ELR (cell line): ENCODE data around the gene SLC9A5.
A peak's percentile ranks its signal among the peaks of the same experiment; 100 is the strongest.

Source experiments
- DNase-seq: peaks from one replicate; pipeline ENCODE4 v3.0.0-alpha.2; 2015; ENCODE audit warnings: low read depth

Gene SLC9A5

DNA sequence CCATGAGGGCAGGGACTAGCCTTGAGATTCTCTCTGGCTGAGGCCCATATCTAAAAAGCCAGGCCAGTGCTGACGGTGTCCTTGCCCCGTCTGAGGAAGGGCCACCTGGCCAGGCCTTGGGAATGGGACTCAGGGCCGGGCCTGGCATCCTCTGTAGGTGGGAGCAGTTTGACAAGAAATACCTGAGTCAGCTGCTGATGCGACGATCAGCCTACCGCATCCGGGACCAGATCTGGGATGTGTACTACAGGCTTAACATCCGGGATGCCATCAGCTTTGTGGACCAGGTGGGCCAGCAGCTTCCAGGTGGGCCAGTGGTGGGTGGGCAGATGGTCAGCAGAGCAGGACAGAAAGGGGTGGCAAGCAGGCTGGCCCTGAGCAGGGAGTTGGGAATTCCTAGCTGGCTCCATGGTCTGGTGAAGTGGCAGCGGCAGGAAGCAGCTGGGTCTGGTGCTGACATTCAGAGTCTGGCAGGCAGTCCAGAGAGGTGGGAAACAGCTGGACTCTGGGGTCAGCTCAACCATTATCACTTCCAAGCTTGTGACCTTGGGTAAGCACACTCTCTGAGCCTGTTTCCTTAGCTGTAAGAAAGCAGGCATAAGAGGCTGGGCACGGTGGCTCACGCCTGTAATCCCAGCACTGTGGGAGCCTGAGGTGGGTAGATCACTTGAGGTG is 9.5 kb downstream of the SLC9A5 start:
- DNase-seq: no peak

DNA sequence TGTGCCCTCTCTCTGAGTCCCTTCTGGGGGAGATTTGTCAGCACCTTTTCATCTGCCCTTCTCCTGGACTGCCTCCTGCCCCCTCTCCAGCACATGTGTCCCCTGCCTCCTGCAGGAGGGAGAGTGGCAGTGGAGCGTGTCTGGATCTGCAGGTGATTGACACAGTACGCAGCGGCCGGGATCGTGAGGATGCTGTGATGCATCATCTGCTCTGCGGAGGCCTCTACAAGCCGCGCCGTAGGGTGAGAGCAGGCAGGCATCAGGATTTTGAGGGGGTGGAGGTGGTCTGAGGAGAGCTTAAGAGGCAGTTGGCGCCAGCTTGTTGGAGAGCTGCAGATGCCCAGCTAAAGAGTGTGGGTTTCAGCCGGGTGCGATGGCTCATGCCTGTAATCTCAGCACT is 10.9 kb downstream of the SLC9A5 start:
- no peak for DNase-seq

DNA sequence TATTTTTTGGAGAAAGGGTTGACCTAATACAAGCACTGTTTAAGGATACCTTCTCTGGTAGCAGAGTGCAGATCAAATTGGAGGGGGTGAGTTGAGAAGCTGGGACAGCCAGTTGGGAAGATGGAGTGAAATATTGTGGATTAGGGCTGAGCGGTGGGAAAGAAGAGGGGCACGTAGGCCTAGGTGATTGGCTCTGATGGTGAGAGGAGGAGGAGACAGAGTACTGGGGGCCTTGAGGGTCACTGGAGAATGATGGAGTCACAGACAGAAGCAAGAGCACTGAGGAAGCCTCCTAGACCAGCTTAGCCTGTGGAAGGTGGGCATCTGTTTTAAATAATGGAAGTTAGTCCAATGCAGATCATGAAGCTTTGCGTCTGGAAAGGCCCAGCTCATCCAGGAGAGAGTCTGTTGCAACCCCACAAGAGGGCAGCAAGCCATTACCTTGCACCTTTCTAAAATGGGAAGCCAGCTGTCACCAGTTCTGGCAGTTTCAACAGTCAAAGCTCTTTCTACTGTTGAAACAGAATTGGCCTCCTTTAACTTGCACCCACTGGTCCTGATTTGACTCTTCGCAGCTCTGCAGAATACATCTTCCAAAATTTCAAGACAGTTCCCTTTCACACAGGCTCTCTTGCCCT is 11.8 kb downstream of the SLC9A5 start:
- DNase-seq: peak; percentile 71

DNA sequence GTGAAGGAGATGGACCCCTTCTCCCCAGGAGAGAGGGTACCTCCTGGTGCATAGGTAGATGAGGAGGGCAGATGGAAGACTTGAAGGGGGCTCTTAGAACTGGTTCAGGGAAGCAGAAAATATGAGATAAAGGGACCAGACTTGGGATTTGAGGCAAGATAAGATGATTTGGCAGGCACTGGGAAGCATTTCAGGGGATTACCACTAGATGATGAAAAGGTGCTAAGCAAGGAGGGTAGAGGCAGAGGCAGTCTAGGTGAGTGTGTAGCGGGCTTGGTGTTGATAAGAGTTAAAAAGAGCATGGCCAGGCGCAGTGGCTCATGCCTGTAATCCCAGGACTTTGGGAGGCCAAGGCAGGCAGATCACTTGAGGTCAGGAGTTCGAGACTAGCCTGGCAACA is 14.4 kb downstream of the SLC9A5 start:
- no peak for DNase-seq

DNA sequence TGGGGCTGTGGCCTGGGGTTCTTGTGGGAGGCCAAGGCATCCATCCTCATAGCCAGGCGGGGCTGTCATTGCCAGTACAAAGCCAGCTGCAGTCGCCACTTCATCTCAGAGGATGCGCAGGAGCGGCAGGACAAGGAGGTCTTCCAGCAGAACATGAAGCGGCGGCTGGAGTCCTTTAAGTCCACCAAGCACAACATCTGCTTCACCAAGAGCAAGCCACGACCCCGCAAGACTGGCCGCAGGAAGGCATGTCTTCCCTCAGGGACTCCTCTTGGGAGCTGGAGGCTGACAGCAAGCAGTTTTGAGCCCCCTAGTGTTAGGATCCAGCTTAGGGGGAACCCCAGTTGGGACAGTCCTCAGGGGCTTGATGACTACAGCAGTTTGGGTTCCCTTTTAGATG is 15.5 kb downstream of the SLC9A5 start:
- peak; percentile 31 for DNase-seq

DNA sequence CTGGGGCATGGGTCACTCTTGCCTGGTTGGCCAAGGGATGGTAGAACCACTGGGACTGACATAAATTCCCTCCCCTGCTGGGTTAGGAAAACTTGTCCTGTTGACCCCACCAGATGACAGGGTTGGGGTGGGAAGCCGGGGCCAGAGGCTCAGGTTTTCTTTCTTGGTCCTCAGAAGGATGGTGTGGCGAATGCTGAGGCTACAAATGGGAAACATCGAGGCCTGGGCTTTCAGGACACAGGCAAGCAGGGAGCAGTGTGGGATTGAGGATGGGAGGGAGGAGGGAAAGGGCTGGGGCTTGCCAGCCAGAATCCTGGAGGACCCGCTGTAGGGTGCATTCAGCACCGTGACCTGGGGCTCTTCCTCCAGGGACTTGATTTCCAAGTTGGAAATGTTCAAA is 16.1 kb downstream of the SLC9A5 start:
- DNase-seq: no peak

DNA sequence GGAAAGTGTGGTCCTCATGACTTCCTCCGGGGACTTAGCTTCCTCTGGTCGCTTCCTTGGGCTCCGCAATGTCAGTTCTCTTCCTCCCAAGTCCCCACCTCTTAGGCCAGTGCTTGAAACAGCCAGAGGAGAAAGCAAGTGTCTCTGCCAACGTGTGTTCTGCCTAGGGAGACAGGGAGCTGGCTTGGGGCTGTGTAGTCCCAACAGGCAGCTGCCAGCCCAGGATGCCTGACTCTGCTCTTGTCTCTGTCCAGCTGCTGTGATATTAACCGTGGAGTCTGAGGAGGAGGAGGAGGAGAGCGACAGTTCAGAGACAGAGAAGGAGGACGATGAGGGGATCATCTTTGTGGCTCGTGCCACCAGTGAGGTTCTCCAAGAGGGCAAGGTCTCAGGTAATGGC is 17.1 kb downstream of the SLC9A5 start:
- no peak for DNase-seq

DNA sequence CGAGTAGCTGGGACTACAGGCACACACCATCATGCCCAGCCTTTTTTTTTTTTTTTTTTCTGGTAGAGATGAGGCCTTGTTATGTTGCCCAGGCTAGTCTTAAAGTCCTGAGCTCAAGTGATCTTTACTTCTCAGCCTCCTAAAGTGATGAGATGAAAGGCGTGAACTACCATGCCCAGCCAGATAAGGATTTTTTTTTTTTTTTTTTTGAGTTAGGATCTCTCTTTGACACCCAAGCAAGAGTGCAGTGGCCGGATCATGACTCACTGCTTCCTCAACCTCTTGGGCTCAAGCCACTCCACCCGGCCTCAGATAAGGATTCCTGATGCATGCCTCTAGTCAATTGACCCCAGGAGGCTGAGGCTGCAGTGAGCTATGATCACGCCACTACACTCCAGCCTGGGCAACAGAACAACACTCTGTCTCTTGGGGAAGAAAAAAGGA is 19.4 kb downstream of the SLC9A5 start:
- DNase-seq: peak; percentile 97

DNA sequence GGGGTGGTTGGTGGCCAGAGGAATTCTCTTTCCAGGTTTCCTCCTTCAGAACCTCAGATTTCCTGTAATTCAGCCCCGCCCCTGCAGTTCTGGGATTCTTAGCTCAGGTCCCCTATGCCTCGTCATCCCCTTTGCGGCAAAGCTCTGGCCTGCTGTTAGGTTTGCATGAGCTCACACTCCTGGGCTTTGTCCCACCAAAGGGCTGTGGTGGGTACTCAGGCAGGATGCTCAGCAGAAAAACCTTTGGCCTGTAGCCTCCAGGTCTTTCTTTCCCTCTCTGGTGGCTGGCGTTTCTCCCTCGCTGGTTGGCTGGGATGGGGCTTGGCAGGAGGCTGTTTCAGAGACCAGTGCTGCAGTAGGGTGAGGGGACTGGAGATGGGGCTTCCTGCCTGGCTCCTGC is 21.0 kb downstream of the SLC9A5 start:
- DNase-seq: peak; percentile 86

DNA sequence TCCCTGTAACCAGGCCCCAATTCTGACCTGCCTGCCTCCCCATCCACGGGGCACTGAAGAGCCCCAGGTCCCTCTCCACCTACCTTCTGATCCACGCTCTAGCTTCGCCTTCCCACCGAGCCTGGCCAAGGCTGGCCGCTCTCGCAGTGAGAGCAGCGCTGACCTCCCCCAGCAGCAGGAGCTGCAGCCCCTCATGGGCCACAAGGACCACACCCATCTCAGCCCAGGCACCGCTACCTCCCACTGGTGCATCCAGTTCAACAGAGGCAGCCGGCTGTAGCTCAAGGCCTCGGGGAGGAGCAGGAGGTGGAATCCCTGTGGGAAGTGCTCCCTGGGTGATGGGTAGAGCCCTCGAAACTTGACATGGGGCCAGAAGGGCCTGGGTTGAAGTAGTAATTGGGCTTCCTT is 22.2 kb downstream of the SLC9A5 start:
- no peak for DNase-seq

DNA sequence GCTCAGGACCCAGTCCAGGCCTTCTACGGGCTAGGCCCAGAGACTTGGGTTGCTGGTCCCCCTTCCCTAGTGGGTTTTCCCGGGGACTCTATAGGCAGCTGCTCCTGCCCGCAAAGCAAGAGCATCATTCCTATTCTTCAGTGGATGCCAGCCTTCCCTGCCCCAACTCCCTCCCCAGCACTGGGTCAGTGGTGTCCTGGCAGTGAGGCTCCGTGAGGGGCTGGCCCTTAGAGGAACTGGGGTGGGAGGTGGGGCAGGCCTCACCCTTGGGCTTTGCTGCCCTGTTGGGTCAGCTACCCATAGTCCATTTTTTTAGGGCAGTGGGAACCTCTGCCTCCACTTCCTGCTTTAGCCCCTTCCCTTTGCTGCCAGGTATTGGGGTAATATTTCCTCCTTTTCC is 22.7 kb downstream of the SLC9A5 start:
- no peak for DNase-seq

DNA sequence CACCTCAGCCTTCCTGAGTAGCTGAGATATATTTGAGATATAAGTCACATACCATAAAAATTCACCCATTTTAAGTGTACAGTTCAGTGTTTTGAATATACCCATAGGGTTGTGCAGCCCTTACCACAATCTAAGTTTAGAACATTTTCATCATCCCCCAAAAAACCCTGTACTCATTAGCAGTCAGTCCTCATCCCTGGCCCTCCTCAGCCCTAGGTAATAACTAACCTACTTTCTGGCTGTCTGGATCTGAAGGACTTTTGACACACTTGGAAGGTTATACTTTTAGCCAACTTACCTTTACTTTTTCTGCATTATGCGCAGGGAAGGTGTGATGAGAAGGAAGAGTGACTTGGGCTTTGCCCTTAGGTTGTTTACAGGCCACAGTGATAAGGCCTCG is 26.5 kb downstream of the SLC9A5 start:
- DNase-seq: no peak

DNA sequence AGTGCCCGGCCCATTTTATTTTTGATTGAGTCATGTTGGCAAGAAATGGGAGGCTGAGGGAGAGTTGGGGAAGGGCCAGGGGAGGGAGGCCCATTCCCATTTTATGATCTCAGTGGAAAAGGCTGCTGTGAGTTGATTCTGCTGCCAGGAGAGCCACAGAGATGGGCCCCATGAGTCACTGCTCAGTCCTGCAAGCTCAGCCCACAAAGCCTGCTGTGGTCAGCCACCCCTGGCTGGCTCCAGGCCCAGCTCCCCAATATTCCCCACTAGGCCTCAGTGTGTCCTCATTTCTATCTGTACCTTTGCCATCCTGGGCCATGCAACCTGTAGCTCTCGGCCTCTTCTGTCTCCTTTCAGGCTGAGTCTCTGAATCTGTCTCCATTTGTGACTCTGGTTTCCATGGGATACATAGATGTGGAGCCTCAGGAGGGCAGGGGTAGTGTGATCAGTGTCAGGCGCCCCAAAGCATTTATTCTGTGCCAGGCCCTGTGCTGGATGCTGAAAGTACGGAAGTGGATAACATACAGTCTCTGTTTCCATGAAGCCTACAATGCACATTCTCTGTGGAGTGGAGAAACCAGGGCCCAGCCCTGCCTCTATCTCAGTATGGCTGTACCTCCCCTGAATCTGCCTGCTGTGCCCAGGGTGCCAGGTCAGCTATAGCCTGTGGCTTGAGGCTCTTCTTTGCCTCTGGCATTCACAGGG is 28.7 kb downstream of the SLC9A5 start:
- DNase-seq: peak; percentile 99

DNA sequence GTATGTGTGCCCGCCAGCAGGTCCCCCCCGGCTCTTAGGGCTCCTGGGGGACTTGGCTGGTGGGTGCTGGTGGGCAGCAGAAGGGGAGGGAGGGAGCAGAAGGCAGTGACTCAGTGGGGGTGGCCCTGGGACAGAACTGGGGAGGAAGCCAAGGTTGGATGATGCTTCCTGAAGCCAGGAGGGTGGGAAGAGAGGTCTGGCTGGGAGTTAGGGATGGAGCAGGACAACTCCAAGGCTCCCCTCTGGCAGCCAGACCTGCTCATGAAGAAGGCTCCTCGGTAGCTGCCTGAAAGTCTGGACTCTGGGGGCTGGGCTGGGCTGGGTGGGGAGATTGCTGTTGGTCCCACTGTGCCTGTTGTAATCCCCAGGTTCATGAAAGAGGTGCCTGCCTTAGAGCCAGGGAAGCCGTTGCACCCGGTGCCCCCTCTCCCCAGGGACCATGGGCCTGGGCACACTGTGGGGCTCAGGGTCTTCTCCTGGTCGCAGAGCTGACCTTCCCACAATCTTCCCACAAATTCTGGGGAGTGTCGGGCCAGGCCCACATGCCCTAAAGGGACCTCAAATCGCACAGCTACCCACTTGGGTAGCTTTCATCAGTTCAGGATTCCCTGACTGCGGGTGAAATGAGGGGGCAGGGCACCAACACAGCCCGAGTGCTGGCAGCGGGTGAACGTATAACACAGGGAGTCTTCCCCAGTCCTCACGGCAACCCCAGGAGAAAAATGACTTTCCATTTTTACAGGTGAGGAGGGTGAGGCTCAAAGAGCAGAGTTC is 29.4 kb downstream of the SLC9A5 start:
- DNase-seq: peak; percentile 90

DNA sequence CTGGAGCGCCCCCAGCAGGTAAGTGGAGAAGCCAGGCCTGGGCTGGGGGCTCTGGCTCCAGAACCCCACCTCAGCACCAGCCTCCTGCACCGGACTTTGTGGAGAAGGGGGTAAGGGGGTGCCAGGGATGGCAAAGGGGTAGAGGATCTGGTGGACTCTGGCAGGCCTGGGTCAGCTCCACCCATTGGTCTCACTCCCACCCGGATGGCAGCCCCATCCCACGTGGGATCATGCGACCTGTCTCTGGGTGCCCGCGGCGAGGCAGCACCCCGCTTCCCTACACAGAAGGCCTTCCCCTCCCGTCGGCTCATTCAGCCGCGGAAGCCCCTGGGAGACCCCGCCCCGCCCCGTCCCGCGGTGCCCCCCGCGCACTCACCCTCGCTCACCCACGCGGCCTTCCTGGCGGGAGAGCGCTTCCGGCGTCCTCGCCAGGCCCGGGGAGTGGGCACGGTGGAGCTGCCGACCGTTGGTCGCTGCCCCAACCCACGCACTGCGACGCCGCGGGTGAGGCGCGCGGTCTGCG is 30.1 kb downstream of the SLC9A5 start:
- DNase-seq: peak; percentile 54

DNA sequence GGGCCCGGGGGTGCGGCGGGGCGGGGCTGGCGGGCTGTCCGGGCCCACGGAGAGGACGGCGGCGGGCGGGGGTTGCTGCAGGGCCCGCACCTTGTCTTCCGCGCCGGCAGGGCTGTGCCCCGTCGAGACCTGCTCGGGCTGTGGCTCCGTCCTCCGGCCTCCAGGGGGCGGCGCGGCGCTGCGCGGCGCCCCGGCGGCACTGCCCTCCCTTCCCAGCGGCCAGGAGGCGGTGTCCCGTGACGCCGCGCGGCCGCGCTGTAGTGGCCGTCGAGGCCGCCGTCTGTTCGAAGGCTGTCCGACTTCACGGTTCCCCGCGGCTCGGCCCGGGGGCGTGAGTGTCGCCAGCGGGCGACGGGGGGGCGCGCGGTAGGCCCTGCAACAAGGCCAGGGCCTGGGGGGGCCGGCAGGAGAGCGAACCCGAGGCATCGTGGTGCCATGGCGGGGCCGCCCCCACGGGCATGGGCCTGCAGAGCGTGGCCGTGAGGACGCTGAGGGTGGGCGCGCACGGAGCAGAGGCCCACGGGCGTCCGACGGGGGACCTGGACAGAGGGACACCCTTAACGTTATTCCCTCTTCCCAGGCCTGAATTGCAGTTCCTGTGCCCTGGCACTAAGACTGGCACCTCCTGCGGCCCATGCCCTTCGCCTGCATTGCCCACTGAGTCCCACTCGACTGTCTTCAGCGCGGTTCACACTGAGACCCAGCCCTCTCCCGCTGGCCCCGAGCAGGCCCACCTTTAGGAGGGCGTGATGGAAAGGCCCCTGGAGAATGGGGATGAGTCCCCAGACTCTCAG is 30.7 kb downstream of the SLC9A5 start, which contains the start of gene PLEKHG4:
PLEKHG4 (plus strand) TSS at position 237 of the 794 bp plus-strand sequence; CDS start at position 750, 513 bp downstream.
- DNase-seq: peak; percentile 77

DNA sequence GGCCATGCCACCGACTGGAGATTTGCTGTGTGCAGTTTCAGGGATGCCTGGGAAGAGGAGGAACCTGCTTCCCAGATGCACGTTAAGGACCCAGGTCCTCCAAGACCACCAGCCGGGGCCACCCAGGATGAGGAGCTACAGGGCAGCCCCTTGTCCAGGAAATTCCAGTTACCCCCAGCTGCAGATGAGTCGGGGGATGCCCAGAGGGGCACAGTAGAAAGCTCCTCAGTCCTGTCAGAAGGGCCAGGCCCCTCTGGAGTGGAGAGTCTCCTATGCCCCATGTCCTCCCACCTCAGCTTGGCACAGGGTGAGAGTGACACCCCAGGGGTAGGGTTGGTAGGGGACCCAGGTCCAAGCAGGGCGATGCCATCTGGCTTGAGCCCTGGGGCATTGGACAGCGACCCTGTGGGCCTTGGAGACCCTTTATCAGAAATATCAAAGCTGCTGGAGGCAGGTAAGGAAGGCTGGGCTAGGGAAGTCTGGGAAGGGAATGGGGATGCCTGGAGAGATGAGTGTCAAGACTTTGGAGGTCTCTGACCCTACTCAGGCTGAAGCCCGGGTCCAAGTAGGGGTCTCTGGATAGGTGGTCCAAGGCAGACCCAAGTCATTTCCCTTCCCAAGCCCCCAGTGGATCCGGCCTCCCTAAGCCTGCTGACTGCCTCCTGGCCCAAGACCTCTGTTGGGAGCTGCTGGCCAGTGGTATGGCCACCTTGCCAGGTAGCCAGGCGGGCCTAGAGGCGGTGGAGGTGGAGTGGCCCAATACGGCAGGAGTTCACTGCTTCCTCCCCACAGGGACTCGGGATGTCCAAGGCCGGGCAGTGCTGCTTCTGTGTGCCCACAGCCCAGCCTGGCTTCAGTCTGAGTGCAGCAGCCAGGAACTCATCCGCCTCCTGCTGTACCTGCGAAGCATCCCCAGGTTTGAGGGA is 31.6 kb downstream of the SLC9A5 start:
- no peak for DNase-seq

DNA sequence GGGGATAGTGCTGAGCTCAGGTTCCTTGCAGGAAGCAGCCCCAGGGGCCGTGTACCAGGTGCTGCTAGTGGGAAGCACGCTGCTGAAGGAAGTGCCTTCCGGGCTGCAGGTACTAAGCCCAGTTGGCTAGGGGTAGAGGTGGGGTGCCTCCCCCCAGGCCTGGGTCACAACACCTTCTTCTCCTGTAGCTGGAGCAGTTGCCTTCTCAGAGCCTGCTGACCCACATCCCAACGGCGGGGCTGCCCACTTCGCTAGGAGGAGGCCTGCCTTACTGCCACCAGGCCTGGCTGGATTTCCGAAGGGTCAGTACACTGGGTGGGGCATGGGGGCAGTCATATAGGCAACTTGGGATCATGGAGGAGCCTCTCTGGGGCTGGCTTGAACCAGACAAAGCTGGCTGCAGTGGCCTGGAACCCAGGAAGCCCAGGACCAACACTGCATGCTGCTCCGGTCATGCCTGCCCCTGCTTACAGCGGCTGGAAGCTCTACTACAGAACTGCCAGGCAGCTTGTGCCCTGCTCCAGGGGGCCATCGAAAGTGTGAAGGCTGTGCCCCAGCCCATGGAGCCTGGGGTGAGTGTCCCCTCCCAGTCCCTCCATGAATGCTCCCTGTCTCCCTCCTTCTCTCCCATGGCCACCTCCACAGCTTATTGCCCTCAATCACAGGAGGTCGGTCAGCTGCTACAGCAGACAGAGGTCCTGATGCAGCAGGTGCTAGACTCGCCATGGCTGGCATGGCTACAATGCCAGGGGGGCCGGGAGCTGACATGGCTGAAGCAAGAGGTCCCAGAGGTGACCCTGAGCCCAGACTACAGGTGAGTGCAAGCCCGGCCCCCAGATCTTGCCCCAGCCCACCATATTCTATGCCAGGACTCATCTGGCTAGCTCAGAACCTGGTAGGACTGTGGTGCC is 33.0 kb downstream of the SLC9A5 start:
- no peak for DNase-seq

DNA sequence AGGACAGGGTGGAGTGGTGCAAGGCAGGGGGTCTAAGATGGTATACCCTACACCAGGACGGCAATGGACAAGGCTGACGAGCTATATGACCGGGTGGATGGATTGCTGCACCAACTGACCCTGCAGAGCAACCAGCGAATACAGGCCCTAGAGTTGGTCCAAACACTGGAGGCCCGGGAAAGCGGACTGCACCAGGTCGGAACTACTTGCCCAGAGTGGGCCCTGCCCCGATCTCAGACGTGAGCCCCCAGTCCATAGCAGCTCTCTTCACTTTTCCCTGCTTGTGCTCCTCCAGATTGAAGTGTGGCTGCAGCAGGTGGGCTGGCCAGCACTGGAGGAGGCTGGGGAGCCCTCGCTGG is 33.6 kb downstream of the SLC9A5 start:
- no peak for DNase-seq
